GM10847 (cell line): ENCODE data around the gene CATSPERE.
A peak's percentile ranks its signal among the peaks of the same experiment; 100 is the strongest.

Experiments
- POLR2A ChIP-seq: IDR thresholded peaks from 2 replicates; pipeline ENCODE4 v1.6.1; 2011; ENCODE audit not compliant: insufficient read length; ENCODE audit errors: extremely low read depth

The CATSPERE gene

GRCh38 chr1:244639561-244639960, 178.5 kb downstream of the CATSPERE start:
- no peak for TF ChIP-seq POLR2A

- TF ChIP-seq POLR2A: no peak
Measured at GRCh38 chr1:244640917-244641316, 179.8 kb downstream of the CATSPERE start.

GRCh38 chr1:244642526-244642925, 181.5 kb downstream of the CATSPERE start:
- TF ChIP-seq POLR2A: no peak

- no peak for TF ChIP-seq POLR2A
Measured at GRCh38 chr1:244642988-244643387, 181.9 kb downstream of the CATSPERE start.

DNA sequence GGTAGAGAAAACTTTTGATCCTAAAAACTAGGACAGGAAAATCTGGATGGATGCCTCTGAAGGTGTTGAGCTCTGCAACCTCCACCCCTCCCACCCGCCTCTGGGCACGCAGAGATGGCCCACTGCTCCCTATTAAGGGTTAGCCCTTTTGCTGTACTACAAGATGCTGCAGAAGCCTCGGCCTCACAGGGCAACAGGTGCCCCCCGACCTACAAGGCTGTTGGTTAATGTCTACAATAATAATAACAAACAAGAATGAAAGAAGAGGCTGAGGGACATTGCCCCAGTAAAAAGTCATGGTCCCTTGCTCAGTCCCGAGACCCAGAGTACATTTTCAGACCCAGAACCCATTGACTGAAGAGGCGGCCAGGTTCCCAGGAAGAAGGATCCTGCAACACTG, 184.3 kb downstream of the CATSPERE start:
- no peak for TF ChIP-seq POLR2A

DNA sequence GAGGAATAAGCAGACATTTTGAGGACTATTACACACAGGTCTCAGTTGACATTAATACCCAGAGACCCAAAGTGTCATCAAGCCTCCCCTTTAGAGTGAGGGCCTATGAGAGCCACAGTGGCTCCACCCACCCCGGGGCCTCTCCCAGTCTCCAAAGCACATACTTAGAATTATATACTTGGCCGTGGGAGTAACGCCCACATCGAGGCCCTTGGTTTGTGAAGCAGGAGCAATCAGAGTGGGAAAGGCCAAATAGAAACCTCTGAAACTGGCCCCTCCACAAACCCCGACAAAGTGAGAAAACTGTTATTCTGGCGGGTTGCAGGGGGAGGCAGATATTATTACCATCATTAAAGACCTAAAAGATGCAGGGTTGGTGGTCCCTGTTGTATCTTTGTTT, 184.8 kb downstream of the CATSPERE start:
- no peak for TF ChIP-seq POLR2A

- TF ChIP-seq POLR2A: no peak
Measured at GRCh38 chr1:244647819-244648218, 186.7 kb downstream of the CATSPERE start.

DNA sequence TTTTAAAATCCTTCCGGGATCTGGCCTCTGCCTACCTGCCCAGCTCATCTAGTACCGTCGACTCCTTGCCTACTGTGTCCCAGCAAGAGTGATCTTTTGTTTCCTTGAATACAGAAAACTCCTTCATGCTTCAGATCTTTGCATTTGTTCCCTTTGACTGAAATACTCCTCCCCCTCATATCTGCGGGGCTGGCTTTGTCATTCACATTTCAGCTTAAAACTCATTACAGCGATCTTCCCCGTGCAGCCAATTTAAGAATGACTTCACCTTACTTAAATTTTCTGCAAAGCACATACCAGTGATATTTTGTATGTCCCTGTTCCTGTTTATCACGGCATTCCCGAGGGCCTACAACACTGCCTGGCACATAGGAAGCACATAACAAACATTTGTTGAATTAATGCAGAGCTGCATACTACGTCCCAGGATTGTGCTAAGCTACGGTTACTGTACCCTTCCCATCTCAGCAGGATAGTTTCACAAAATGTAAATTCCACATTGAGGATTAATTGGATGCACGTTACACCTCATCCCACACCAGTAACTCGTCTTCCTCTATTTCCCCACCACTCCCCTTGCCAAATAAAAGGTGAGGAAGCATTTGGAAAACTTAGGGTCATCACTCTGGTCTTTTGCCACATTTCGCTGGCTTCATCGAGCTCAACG, 191.0 kb downstream of the CATSPERE start:
- TF ChIP-seq POLR2A: no peak

DNA sequence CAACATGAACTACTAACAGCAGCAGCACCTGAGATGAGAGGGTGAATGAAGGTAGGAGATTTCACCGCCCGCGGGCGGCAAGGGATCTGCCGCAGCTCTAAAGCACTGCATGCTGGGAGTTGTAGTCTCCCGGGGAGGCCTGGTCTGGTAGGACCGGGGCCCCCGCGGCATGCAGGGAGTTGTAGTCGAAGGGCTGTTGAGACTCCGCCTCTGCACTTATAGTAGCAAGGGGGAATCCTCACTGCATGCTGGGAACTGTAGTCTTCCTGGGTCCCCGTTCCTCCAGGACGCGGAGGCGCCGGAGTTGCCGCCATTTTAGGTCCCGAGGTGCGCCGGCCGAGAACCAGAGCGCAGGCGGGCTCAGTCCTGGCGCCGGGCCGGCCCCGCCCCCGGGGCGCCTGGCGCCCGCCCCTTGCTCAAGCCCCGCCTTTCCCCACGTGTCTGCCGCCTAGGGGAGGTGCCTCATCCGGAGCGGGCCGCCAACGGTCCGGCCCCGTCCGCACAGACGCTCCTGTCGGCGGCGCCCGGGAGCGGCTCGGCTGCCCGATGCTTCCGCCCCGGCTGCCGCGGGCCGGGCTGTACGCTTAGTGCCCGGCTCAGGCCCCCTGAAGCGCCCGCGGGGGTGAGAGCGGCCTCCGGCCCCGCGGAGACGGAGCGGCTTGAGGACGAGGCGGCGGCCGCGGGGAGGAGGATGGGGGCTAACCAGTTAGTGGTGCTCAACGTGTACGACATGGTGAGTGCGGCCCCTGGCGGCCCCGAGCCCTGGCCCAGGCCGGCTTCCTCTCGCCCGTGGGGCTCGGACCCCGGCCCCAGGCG, 191.8 kb downstream of the CATSPERE start, which contains the start of gene DESI2:
Gene DESI2, plus strand, starts transcription at position 504 of the 816 bp plus-strand sequence. Its CDS starts 188 bp downstream, at position 692.
- peak; percentile 96 for TF ChIP-seq POLR2A

GRCh38 chr1:244653439-244654107, 192.5 kb downstream of the CATSPERE start:
- TF ChIP-seq POLR2A: no peak

- TF ChIP-seq POLR2A: no peak
Measured at GRCh38 chr1:244654108-244655038, 193.3 kb downstream of the CATSPERE start.

DNA sequence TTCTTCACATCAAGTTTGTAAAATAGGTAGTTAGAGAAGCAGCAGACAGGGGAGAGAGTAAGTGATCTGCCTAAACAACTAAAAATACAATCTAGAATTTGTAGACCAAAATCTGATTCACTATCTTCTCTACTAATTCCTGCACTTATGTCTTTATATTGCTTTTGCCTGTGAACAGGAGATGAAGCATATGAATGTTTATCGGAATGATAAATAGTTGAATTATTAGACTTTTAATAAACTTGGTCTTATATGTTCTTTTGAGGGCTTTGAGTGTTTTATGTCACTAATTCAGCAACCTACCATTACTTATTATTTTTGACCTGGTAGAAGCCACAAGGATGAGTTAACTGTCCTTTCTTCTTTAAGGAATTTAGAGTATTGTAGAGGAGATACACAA, 194.1 kb downstream of the CATSPERE start:
- no peak for TF ChIP-seq POLR2A

DNA sequence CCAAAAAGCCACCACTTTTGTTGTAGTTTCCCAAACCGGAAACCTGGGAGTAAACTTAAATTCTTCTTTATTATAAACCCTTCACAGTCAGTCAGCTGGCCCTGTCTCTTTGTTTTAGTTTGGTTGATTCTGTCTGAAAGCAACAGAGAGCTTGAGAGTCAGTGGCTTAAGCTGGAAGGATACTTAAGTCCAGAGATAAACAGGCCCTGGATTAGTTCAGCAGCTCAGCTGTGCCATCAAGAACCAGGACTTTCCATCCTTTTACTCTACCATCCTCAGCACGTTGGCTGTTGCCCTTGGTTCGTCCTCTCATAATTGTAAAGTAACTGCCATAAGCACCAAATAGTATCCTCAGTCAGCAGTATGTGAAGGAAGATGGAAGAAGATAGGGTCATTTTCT, 196.3 kb downstream of the CATSPERE start:
- no peak for TF ChIP-seq POLR2A

GRCh38 chr1:244659694-244660093, 198.6 kb downstream of the CATSPERE start:
- no peak for TF ChIP-seq POLR2A

DNA sequence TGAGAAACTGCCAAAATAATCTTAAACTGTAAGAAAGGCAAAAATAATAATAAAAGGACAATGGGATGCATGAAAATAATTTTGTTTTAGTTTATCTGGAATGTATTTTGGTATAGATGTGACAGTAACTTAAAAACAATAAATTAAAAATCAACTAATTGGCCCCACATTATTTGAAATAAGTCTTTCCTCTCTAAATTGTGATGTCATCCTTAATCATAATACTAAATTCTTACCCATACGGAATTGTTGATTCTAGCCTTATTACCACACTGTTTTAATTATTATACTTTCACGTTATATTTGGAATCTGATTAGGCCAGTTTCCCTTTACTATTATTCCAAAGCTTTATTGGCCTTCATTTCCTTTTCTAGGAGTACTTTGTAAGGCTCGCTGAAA, 199.5 kb downstream of the CATSPERE start:
- no peak for TF ChIP-seq POLR2A
